ENCODE data around the gene ANKRD34A.

- TF ChIP-seq CTCF (IDR thresholded peaks at IDR 0.05) (no peak), POLR2A (IDR thresholded peaks at IDR 0.05) (no peak)
These were observed 52.2 kb downstream of the ANKRD34A start for GRCh38 chr1:145912128-145912641.
